Body of pancreas (tissue), 4 donors: Measurements from ENCODE around the gene USP9X. TPM values are rescaled to one million over a fixed set of nuclear protein-coding genes. Genes with fewer than 3 reads are reported as not detected.
A peak's percentile ranks its signal among the peaks of the same experiment; 100 is the strongest.
"Not testable (repeated sequence)": the region's sequence is repeated elsewhere in the genome, so short reads cannot be mapped to it uniquely, and the experiment has no call there.

Experiments used
- ATAC-seq: fragments of 150-250 bp; one replicate; pipeline ENCODE4 v1.9.1; 2016
- DNase-seq, 4 donors: peaks; one replicate each; pipeline ENCODE4 v3.0.0-alpha.2; 2019
- H3K27ac ChIP-seq, 4 donors: fragments of 200-600 bp; sonication (generic); 1 replicate in 3 of 4; 2 replicates in 1 of 4; pipeline versions ENCODE4 v1.5.1 to v1.6.1; 2016 to 2019; ENCODE audit warnings: mild to moderate bottlenecking in 1 of 4, mixed read lengths in 1 of 4, moderate library complexity in 1 of 4
- H3K27me3 ChIP-seq, 2 donors: fragments of 200-600 bp; sonication (generic); one replicate each; pipeline ENCODE4 v1.6.0; 2016; ENCODE audit warnings: mild to moderate bottlenecking in 1 of 2
- H3K36me3 ChIP-seq, 2 donors: fragments of 200-600 bp; sonication (generic); replicated peaks in 1 of 2; 2 replicates each; pipeline ENCODE4 v1.5.1; 2016; ENCODE audit warnings: low read depth in 2 of 2; ENCODE audit not compliant: insufficient read depth in 1 of 2
- H3K4me1 ChIP-seq: fragments of 200-600 bp; sonication (generic); one replicate; pipeline ENCODE4 v1.6.0; 2016
- H3K4me3 ChIP-seq, 2 donors: fragments of 200-600 bp; sonication (generic); 1 replicate in 1 of 2; 2 replicates in 1 of 2; pipeline ENCODE4 v1.5.1; 2016 to 2019
- H3K9me3 ChIP-seq, 3 donors: fragments of 200-600 bp; sonication (generic); 1 replicate in 2 of 3; 2 replicates in 1 of 3; pipeline ENCODE4 v1.5.1; 2016
- CTCF ChIP-seq, 7 experiments: fragments of 450-650 bp in 4 of 7; fragments of 200-600 bp in 3 of 7; sonication (generic) in 3 of 7; IDR thresholded peaks; one replicate each; pipeline ENCODE4 v1.5.1; 2016 to 2019; ENCODE audit warnings: antibody characterized with exemption in 7 of 7
- POLR2A ChIP-seq, 3 donors: fragments of 450-650 bp; IDR thresholded peaks; one replicate each; pipeline ENCODE4 v1.6.1; 2016; ENCODE audit warnings: antibody characterized with exemption in 3 of 3, mild to moderate bottlenecking in 2 of 3
- WGBS, 2 donors: methylation state at CpG; one replicate each; pipeline ENCODE4 v1.1.5; 2017; 5-methylcytosine and 5-hydroxymethylcytosine counted together
- intact Hi-C: fragments of 100-400 bp; cut with DNase I; formaldehyde crosslinking; loops from one replicate; pipeline ENCODE4 v1.15.1; 2023
- total RNA-seq, 2 donors: library from RNA; depleted of rRNA; stranded (reverse); fragments of >200 nt; gene quantifications; one replicate each; pipeline ENCODE4 v1.1.0, GENCODE V29; 2016

The USP9X gene
- total RNA-seq, 2 donors from 2014 or later: 51.1 to 58.4 TPM

DNA sequence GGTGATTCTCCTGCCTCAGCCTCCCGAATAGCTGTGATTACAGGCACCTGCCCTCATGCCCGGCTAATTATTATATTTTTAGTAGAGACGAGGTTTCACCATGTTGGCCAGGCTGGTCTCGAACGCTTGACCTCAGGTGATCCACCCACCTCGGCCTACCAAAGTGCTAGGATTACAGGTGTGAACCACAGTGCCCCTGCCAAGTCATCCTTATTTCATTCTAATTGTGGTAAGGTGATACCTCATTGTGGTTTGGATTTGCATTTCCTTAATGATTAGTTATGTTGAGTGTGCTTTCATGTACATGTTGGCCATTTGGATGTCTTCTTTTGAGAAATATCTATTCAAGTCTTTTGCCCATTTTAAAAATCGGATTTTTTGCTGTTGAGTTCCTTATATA, 93.0 kb downstream of the USP9X start:
- no peak for TF ChIP-seq CTCF (IDR thresholded peaks at IDR 0.05)
- TF ChIP-seq POLR2A (IDR thresholded peaks at IDR 0.05): no peak
- intact Hi-C loops: no loop called here
- no peak overlapping the region for H3K27ac ChIP-seq
- H3K4me1 ChIP-seq: peaks cover 7% of the 10 kb centered on the region
- H3K9me3 ChIP-seq: no peaks in the 10 kb centered on the region
- ATAC-seq (no peak), DNase-seq (no peak)
- H3K36me3 ChIP-seq: no peaks in the 10 kb centered on the region
- WGBS, 2 donors: 79 to 88% methylated on average over 6 to 7 of the region's 7 CpGs
- no peaks in the 10 kb centered on the region for H3K27me3 ChIP-seq
- H3K4me3 ChIP-seq: no peak overlapping the region

GRCh38 chrX:41180194-41180908, 95.1 kb downstream of the USP9X start:
- intact Hi-C loops: no loop called here
- DNase-seq (peak; percentile 32 to 68 (median 44)), ATAC-seq (peak; percentile 35)
- Histone ChIP-seq H3K36me3 (no peaks in the 10 kb centered on the region), H3K4me3 (no peak overlapping the region), H3K9me3 (no peaks in the 10 kb centered on the region), H3K4me1 (peaks cover 7% of the 10 kb centered on the region), H3K27me3 (no peaks in the 10 kb centered on the region), H3K27ac (no peak overlapping the region)
- WGBS, 2 donors: 28% methylated on average over 5 of the region's 5 CpGs
- no peak for TF ChIP-seq POLR2A (IDR thresholded peaks at IDR 0.05)
- TF ChIP-seq CTCF (IDR thresholded peaks at IDR 0.05): peak; percentile 24 to 61 (median 35)

- WGBS, 2 donors: 39 to 73% methylated on average over 2 to 3 of the region's 3 CpGs
- intact Hi-C loops: no loop called here
- ATAC-seq: no peak
Measured at GRCh38 chrX:41184312-41184711, 99.1 kb downstream of the USP9X start.

GRCh38 chrX:41186946-41187345, 101.7 kb downstream of the USP9X start:
- H3K4me3 ChIP-seq, intact Hi-C loops, H3K27ac ChIP-seq, H3K9me3 ChIP-seq, H3K4me1 ChIP-seq, ATAC-seq, DNase-seq, H3K27me3 ChIP-seq, H3K36me3 ChIP-seq: not testable (repeated sequence)
- 97 to 100% methylated on average over 4 to 5 of the region's 7 CpGs for WGBS, 2 donors

More at GRCh38 chrX:41184312-41184711, 99.1 kb downstream of the USP9X start:
- no peak overlapping the region for H3K4me3 ChIP-seq
- H3K36me3 ChIP-seq: no peaks in the 10 kb centered on the region
- no peak overlapping the region for H3K27ac ChIP-seq
- TF ChIP-seq CTCF (IDR thresholded peaks at IDR 0.05): no peak
- no peak for TF ChIP-seq POLR2A (IDR thresholded peaks at IDR 0.05)
- no peak for DNase-seq
- no peaks in the 10 kb centered on the region for H3K9me3 ChIP-seq
- H3K4me1 ChIP-seq: peaks cover 7% of the 10 kb centered on the region
- no peaks in the 10 kb centered on the region for H3K27me3 ChIP-seq

GRCh38 chrX:41189156-41189555, 103.9 kb downstream of the USP9X start:
- Histone ChIP-seq H3K4me3 (no peak overlapping the region), H3K27ac (no peak overlapping the region), H3K36me3 (no peaks in the 10 kb centered on the region), H3K27me3 (no peaks in the 10 kb centered on the region), H3K4me1 (no peaks in the 10 kb centered on the region), H3K9me3 (no peaks in the 10 kb centered on the region)
- ATAC-seq (no peak), DNase-seq (no peak)
- intact Hi-C loops: no loop called here
- WGBS, 2 donors: 20 to 55% methylated on average over 1 of the region's 1 CpG
- TF ChIP-seq POLR2A (IDR thresholded peaks at IDR 0.05): no peak

- no peak for DNase-seq
- no peaks in the 10 kb centered on the region for H3K36me3 ChIP-seq
- TF ChIP-seq CTCF (IDR thresholded peaks at IDR 0.05): no peak
- no peak for TF ChIP-seq POLR2A (IDR thresholded peaks at IDR 0.05)
- H3K27ac ChIP-seq: no peak overlapping the region
- 93 to 95% methylated on average over 3 of the region's 3 CpGs for WGBS, 2 donors
- H3K27me3 ChIP-seq: no peaks in the 10 kb centered on the region
- no peaks in the 10 kb centered on the region for H3K9me3 ChIP-seq
- no peak overlapping the region for H3K4me3 ChIP-seq
- ATAC-seq: no peak
- H3K4me1 ChIP-seq: no peaks in the 10 kb centered on the region
- intact Hi-C loops: no loop called here
Measured at GRCh38 chrX:41192880-41193279, 107.6 kb downstream of the USP9X start.
